EH (cell line): ENCODE data around the gene SPI1.
"Not testable (repeated sequence)": the region's sequence is repeated elsewhere in the genome, so short reads cannot be mapped to it uniquely, and the experiment has no call there.

ENCODE experiments used
- DNase-seq: peaks from one replicate; pipeline ENCODE4 v3.0.0-alpha.2; 2015; ENCODE audit warnings: low read depth

The SPI1 gene

DNA sequence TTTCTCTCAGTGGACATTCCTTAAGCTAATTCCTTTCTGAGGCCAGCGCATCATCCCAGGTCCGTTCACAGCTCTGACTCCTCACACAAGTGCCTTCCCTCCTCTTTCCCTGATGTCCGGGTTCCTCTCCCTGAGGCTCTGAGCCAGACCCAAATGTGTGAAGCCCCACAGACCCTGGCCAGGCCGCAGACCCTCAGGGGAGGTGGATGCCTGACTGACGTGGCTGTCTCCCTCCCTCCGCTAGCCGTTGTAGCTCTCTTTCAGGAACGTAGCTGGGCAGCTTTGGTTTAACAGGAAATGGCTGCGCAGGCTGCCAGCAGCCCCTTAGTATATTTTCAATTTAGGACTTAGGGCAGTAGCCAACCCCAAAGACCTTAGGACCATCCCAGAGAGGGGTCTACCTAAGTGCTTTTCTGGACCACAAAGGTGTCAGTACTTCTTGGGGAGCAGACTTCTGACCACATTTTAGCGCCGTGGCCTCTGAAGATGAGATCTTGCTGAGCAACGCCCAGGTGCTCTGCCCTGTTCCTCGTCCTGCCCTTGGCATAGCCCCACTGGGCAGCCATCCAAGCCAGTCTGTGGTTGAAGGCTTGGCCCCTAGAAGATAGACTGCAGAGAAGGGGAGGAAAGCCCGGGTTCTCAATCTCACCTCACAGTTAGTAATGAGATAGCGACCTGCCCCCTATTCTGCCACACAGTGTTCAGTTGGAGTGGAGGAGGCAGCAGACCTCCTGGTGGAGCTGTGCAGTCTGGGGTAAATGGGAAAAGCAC is 52.9 kb downstream of the SPI1 start:
- no peak for DNase-seq

DNA sequence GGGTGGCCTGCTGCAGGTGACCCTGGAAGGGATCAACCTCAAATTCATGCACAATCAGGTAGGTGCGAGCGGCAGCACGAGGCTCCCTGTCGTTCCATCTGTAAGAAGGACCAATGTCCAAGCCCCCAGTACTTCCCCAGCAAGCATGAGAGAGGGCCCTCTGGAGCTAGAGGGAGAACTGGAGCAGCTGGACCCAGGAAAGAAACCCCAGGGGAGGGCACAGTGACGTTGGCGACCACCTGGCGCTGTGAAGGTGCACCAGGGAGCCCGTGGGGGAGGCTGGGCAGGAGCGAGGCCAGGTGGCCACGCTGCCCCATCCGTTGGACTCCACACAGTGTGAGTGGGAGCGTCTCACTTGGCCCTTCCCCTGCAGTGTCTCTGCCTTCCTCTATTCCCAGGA is 53.8 kb downstream of the SPI1 start:
- no peak for DNase-seq

DNA sequence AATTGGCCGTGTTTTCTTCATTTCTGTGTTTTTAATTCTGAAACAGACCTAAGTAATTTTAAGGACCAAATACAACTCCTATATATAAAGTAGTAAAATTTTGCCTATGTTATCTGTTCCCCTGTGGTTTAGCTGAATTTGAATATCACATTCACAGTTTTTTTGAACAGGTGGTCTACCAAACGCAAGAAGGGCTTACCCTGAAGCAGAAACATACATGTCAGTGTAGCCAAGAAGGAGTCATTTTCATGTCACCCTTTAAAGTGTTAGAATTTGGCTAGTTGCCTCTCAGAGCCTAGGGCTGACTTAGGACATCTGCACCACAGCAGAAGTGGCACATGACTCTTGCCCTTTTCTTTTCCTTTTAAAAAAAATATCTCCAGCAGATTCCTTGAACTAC is 60.2 kb downstream of the SPI1 start:
- no peak for DNase-seq

DNA sequence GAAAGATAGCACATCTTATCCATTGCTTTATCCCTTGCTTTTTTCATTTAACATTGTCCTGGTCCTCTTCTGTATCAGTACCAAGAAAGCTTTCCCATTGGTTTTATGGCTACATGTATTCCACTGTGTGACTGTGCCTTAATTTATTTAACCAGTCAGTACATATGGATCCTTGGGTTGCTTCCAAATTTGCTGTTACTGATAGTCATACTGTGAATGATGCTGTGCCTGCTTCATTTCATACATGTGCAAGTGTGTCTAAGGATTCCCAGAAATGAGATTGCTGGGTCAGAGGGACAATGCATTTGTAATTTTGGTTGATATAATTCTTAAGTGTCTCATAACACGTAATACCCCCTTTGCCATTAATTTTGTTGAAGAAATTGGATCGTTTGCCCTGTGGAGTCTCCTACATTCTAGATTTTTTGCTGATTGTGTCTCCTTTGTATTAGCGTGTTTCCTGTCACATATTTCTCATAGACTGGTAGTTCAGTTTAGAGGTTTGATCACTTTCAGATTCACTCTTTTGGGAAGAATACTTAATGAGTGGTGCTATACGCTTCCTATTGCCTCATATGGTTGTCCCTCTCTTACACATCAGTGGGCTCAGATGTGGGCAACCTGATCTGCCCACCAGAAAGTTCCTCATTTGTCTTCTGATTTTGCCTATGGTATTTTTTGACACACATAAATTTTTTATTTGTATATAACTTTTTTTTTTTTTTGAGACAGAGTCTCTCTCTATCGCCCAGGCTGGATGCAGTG is 61.1 kb downstream of the SPI1 start:
- no peak for DNase-seq

DNA sequence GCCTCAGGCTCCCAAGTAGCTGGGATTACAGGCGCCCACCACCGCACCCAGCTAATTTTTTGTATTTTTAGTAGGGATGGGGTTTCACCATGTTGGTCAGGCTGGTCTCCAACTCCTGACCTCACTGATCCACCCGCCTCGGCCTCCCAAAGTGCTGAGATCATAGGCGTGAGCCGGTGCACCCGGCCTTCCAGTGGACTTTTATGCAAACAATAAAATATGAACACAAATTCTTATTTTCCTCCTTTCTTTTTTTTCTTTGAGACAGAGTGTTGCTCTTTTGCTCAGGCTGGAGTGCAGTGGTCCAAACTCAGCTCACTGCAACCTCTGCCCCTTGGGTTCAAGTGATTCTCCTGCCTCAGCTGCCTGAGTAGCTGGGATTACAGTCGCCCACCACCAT is 61.8 kb downstream of the SPI1 start:
- DNase-seq: not testable (repeated sequence)

DNA sequence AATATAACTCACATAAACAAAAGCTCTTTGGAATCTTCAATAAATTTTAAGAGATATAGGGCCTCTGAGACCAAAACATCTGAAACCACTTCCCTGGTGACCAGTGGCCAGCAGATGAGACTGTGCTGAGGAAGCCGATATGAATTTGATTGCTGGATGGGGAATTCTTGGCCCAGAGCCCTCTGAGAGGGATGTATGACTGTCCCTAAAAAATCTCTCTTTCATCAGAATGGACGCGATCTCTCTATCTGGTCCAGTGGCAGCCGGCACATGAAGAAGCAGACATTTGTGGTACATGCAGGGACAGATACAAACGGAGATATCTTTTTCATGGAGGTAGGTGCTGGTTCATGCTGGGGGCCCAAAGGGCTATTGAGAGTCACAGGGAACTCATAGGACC is 63.4 kb downstream of the SPI1 start:
- peak; percentile 83 for DNase-seq

DNA sequence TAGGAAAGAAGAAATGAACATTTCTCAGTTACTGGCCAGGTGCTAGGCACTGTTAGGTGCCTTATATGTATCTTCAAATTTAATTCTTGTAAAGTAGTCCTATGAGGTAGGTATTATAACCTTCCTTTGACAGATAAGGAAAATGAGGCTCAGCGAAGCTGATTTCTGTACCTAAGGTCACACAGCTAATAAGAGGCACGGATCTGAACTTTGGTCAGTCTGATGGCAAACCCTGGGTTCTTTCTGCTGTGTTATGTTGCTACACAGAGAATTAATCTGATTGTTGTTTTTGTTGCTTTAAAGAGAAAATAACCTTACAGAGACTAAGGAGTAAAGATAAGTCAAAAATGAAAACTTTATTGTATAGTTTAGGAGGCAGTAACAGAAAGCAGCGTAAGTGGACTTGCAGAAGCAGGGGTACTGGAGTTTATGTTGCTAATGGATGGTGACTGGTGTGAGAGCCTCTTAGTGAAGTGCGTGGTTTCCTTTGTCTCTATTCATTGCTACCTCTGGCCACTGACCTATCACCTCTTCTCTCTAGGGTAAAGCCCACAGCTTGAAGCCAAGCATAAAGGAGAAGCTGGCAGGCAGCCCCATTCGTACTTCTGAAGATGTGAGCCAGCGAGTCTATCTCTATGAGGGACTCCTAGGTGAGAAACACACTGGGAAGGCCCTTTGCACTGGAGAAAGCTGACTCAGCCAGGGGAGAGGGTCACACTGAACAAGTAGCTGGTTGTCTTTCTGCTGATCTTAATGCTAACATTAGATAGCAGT is 70.1 kb downstream of the SPI1 start:
- DNase-seq: no peak

DNA sequence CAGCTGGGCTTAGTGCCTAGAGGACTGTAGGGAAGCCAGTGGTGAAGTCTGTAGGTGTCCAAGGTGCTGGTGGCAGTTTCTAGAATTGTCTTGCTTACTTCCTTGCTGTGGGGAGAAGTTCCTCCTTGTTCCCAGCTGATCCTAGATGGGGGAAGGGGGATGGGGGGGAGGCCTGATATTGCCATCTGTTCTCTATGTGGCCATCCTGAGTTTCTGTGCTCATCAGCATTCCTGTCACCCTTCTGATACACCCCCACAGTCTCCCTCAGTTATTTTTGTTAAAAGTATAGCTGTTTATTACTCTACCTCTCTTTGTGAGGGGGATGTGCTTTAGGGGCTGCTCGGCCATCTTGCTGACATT is 71.9 kb downstream of the SPI1 start:
- no peak for DNase-seq

DNA sequence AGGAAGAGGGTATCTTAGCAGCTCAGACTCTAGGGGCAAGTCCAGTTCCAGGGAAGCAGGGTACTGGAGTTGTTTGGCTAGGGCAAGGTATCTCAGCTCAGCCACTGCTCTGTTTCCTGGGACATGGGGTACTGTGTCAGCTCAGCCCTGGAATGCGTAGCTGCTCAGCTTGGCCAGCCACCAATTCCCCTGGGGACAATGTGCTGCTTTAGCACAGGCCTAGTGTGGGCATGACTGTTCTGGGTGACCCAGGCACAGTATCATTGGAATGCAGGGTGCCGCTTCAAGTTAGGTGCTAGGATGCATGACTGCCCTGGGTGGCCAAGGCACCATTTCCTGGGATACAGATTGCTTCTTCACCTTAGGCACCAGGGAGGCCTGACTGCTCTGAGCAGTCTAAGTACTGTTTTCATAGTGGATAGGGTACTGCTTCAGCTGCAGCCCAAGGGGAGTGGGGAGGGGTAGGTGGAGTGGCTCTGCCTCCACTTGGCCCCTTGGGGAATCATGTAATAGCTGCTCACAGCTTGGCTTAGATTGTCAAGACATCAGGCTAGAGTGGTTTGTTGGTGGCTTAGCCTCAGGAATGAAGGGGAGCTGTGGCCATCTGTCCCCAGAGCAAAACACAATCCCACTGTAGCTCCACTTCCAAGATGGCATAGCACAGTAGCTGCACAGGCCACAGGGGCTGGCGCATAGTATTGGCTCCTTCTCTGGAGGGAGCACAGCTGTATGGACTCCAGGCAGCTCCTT is 72.4 kb downstream of the SPI1 start:
- peak; percentile 78 for DNase-seq
